Panc1 (cell line): ENCODE measurements around the gene EEF1AKMT3.

Experiments used
- POLR2AphosphoS5 ChIP-seq: IDR thresholded peaks from 2 replicates; pipeline ENCODE4 v1.6.1; 2012; ENCODE audit warnings: mild to moderate bottlenecking, low read depth, low read length, moderate library complexity
- SIN3A ChIP-seq: IDR thresholded peaks from 2 replicates; pipeline ENCODE4 v1.6.1; 2012; ENCODE audit warnings: low read depth, mild to moderate bottlenecking, low read length, moderate library complexity, borderline replicate concordance; ENCODE audit not compliant: insufficient read depth
- TF ChIP-seq, protein P1 (sequence below): fragments of 450-650 bp; IDR thresholded peaks from 2 replicates; pipeline ENCODE4 v1.5.1; 2017; ENCODE audit warnings: mild to moderate bottlenecking

DNA sequence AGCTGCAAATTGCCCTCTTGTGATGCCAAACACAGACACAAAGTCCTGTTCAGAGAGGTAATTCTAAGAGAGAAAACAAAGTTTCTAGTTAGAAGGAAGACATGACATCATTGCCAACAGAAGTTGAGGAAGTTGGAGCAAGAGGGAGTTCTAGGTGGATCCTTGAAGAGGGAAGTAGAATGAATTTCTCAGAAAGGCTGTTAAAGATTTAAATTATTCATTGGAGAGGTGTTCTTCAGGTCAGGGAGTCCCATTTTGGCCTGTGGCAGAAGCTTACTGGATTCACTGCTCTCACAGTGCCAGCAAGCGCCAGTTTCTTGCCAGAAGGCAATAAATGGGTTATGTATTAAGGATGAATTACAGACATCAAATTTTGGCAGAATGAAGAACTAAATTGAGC, 25.5 kb downstream of the EEF1AKMT3 start:
- TF ChIP-seq, protein P1, sequence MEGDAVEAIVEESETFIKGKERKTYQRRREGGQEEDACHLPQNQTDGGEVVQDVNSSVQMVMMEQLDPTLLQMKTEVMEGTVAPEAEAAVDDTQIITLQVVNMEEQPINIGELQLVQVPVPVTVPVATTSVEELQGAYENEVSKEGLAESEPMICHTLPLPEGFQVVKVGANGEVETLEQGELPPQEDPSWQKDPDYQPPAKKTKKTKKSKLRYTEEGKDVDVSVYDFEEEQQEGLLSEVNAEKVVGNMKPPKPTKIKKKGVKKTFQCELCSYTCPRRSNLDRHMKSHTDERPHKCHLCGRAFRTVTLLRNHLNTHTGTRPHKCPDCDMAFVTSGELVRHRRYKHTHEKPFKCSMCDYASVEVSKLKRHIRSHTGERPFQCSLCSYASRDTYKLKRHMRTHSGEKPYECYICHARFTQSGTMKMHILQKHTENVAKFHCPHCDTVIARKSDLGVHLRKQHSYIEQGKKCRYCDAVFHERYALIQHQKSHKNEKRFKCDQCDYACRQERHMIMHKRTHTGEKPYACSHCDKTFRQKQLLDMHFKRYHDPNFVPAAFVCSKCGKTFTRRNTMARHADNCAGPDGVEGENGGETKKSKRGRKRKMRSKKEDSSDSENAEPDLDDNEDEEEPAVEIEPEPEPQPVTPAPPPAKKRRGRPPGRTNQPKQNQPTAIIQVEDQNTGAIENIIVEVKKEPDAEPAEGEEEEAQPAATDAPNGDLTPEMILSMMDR, result no peak
- TF ChIP-seq POLR2AphosphoS5 (no peak), SIN3A (no peak)
